ENCODE measurements around the gene NOXA1.

GRCh38 chr9:137461316-137461662 is 38.1 kb downstream of the NOXA1 start:
- TF ChIP-seq CTCF (IDR thresholded peaks at IDR 0.05; ENCODE audit: poor library complexity, severe bottlenecking), result no peak
- no peak for TF ChIP-seq MXI1 (conservative IDR thresholded peaks at IDR 0.05; ENCODE audit: poor library complexity, severe bottlenecking)
- no peak for TF ChIP-seq REST (IDR thresholded peaks at IDR 0.05; ENCODE audit: borderline replicate concordance)
- no peak for TF ChIP-seq EZH2 (IDR thresholded peaks at IDR 0.05; ENCODE audit: borderline replicate concordance, insufficient read depth, low read length, poor library complexity, severe bottlenecking)
- no peak for TF ChIP-seq EP300 (conservative IDR thresholded peaks at IDR 0.05; ENCODE audit: poor library complexity, severe bottlenecking)
- TF ChIP-seq SMC3 (conservative IDR thresholded peaks at IDR 0.05; ENCODE audit: poor library complexity), result no peak
- no peak for TF ChIP-seq TAF1 (IDR thresholded peaks at IDR 0.05; ENCODE audit: low read depth)
- no peak for TF ChIP-seq RAD21 (conservative IDR thresholded peaks at IDR 0.05)

All from neural cell (in vitro differentiated cells).